K562 (cell line): ENCODE results near the gene PM20D2.

Experiments
- CEBPB ChIP-seq: fragments of 450-650 bp; IDR thresholded peaks from 2 replicates; pipeline ENCODE4 v1.6.1; 2016; ENCODE audit warnings: missing genetic modification characterization, missing compliant biosample characterization
- CEBPZ ChIP-seq: fragments of 150-350 bp; IDR thresholded peaks from 2 replicates; pipeline ENCODE4 v1.6.1; 2014; ENCODE audit warnings: low read depth, mild to moderate bottlenecking, low read length, borderline replicate concordance
- HCFC1 ChIP-seq: IDR thresholded peaks from 2 replicates; pipeline ENCODE4 v1.6.1; 2012; ENCODE audit warnings: low read depth, low read length, improper control_type of control experiment
- STAG1 ChIP-seq: sonication (generic); formaldehyde crosslinking; IDR thresholded peaks from 2 replicates; pipeline ENCODE4 v1.5.0; 2020; ENCODE audit warnings: missing genetic modification reagents, borderline replicate concordance
- TF ChIP-seq, protein P1 (sequence below): fragments of 450-650 bp; IDR thresholded peaks from 2 replicates; pipeline ENCODE4 v1.6.1; 2016; ENCODE audit warnings: antibody characterized with exemption
- TF ChIP-seq, protein P2 (sequence below): sonication (generic); formaldehyde crosslinking; IDR thresholded peaks from 2 replicates; pipeline ENCODE4 v1.8.1; 2023; ENCODE audit warnings: mild to moderate bottlenecking, missing genetic modification reagents

DNA sequence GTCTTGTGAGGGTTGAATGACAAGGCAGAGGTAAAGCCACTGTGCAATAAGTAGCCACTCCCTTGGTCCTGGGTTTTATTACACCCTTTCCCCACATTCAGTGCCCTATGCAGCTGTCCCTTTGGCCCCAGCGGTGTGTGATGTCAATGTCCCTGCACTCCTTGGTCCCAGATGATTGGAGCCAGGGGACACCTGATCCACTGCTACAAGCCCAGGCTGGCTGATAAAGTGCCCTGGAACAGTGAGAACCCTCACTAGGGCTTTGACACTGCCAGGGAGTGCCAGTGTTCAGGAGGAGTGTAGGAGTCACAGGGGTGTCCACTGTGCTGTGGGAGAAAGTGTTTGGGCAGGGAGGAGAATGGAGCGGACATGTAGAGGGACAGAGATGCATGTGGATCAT lies 40.9 kb downstream of the PM20D2 start:
- TF ChIP-seq STAG1 (CRISPR knock-in tag), result no peak
- TF ChIP-seq, protein P1, sequence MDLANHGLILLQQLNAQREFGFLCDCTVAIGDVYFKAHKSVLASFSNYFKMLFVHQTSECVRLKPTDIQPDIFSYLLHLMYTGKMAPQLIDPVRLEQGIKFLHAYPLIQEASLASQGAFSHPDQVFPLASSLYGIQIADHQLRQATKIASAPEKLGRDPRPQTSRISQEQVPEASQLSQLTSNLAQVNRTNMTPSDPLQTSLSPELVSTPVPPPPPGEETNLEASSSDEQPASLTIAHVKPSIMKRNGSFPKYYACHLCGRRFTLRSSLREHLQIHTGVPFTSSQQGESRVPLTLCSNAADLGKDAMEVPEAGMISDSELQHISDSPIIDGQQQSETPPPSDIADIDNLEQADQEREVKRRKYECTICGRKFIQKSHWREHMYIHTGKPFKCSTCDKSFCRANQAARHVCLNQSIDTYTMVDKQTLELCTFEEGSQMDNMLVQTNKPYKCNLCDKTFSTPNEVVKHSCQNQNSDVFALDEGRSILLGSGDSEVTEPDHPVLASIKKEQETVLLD, result no peak
- TF ChIP-seq HCFC1, result no peak
- no peak for TF ChIP-seq CEBPZ
- TF ChIP-seq, protein P2, sequence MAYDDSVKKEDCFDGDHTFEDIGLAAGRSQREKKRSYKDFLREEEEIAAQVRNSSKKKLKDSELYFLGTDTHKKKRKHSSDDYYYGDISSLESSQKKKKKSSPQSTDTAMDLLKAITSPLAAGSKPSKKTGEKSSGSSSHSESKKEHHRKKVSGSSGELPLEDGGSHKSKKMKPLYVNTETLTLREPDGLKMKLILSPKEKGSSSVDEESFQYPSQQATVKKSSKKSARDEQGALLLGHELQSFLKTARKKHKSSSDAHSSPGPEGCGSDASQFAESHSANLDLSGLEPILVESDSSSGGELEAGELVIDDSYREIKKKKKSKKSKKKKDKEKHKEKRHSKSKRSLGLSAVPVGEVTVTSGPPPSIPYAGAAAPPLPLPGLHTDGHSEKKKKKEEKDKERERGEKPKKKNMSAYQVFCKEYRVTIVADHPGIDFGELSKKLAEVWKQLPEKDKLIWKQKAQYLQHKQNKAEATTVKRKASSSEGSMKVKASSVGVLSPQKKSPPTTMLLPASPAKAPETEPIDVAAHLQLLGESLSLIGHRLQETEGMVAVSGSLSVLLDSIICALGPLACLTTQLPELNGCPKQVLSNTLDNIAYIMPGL (CRISPR knock-in tag), result no peak
- no peak for TF ChIP-seq CEBPB (tag)
